ENCODE results near the gene IGSF21.
"Not testable (repeated sequence)": the region's sequence is repeated elsewhere in the genome, so short reads cannot be mapped to it uniquely, and the experiment has no call there.

Gene IGSF21

GRCh38 chr1:18147672-18148071 lies 40.1 kb downstream of the IGSF21 start:
- DNase-seq = no peak

DNA sequence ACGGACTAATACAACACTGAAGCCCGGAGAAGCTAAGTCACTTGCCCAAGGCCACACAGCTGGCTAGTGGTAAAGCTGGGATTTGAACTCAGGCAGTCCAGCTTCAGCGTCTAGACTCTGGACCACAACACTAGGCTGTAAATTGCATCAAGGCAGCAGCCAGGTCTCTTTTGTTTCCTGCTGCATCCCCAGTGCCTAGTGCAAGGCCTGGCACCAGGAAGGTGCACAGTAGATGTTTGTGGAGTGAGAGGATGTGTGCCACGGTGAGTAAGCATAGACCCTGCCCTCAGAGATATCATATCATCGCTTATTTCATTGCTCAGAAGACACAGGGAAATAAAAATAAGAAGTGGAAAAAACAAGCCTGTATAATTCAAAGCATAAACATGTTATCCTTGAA lies 40.9 kb downstream of the IGSF21 start:
- no peak for DNase-seq

- DNase-seq = no peak
These were observed 41.5 kb downstream of the IGSF21 start for GRCh38 chr1:18149027-18149641.

DNA sequence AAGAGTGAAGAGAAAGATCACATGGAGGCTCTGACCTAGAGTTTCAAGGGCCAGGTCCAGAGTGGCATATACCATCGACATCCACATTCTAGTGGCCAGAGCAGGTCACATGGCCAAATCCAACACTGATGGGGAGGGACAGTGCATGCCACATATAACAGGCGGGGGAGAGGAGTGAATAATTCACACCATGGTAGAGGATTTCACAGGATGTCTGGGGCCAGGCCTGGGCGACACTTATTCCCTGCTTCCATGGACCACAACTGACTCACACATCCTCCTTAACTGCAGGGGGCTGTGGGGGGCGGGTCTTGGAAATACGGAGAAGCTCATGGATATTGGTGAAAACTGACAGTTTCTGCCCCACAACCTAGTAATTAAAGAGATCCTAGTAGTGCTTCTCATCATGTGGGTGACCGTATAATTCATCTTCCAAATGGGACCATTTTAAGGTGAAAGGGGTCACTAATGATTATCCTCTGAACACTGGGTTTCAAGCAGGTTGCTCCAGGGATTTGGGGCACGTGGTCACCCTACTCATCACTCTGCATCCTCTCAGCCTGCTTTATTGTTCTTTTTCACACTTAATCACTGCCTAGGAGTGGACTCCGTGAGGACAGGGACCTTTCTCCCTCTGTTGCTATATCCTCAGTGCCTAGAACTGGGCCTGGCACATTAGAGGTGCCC lies 44.0 kb downstream of the IGSF21 start:
- no peak for DNase-seq

- no peak for DNase-seq
These were observed 47.0 kb downstream of the IGSF21 start for GRCh38 chr1:18154430-18155194.

DNA sequence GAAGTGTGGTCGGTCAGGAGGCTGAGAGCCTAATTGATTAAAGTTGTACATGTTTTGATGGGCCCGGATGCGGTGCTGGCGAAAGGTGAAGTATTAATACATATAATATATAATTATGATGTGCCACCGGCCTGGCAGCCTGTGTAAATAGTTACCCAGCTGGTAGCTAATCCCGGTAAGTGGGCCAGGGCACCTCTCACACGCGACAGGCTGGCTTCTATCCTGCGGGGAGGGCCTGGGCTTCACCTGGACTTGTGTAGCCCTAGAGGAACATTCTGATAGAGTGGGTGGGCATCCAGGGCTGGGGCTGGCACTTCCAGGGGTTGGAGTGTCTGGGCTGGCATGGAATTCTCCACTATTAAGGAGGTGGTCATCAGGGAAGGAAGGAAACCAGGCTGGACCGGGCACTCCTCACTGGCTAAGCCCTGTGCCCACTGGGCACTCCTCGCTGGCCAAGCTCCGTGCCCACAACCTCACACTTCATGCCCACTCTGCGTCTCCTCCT lies 48.3 kb downstream of the IGSF21 start:
- no peak for DNase-seq

DNA sequence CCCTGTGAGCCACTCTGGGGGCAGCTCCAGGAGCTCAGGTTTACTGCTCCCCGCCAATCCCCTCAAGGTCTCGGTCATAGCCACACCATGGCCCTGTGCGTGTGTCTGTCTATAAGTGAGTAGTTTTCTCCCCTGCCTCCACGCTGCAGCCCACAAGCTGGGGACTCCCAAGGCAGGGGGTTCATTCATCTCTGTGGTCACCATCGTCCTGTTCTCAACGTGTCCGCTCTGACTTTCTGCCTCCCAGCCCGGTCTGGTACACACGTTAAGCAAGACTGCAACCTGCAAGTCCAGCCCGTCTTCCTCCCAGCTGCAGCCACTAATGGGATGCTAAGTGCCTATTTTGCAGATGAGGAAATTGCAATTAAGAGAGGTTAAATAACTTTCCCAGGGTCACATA lies 49.8 kb downstream of the IGSF21 start:
- no peak for DNase-seq

GRCh38 chr1:18157968-18158367 lies 50.4 kb downstream of the IGSF21 start:
- DNase-seq = no peak

GRCh38 chr1:18158714-18159113 lies 51.1 kb downstream of the IGSF21 start:
- no peak for DNase-seq

DNA sequence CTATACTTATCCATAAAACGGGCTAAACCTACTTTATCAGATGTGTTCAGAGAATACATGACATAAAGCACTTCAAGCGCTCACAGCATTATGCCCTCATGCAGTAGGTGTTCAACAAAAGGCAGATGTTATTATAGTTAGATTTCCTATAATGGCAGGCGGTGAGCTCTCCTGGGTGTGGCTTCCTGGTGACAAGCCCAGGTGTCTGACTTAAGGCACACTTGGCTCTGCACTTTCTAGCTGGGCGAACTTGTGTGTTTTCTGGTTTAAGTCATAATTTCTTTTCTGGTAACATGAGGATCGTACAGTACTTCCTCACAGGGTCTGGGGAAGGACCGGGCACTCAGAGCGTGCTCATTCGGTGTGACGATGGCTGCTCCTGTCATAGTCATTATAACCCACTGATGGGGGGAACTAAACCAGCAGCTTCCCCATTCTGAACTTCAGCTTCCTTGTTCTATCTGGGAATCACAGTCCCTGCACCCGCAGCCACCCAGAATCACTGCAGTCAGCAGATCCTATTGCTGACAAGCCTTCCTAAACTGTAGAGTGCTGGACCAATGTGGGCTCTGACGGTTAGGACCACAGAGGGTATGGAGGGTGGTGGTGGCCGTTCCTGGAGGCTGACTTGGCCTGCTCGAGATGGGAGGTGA lies 52.8 kb downstream of the IGSF21 start:
- no peak for DNase-seq

GRCh38 chr1:18161690-18162089 lies 54.1 kb downstream of the IGSF21 start:
- DNase-seq = no peak

GRCh38 chr1:18165640-18166039 lies 58.0 kb downstream of the IGSF21 start:
- not testable (repeated sequence) for DNase-seq

DNA sequence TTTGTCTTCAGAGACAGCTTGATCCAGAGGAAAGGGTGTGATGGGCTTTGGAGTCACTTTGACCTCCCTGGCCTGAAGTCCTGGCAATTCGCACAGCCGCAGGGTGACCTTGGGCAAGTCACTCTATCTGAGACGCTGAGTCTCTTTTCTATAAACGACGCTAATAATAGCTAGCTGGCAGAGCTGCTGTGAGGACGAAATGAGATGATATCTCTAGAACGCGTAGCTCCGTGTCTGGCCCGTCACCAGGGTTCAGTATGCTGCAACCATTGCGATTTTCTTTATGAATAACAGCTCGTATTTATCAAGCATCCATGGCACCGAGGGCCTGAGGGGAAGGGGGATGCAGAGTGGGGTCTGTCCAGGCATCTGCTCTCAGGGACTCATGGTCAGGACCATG lies 58.7 kb downstream of the IGSF21 start:
- DNase-seq = no peak

- no peak for DNase-seq
These were observed 59.3 kb downstream of the IGSF21 start for GRCh38 chr1:18166929-18167328.

DNA sequence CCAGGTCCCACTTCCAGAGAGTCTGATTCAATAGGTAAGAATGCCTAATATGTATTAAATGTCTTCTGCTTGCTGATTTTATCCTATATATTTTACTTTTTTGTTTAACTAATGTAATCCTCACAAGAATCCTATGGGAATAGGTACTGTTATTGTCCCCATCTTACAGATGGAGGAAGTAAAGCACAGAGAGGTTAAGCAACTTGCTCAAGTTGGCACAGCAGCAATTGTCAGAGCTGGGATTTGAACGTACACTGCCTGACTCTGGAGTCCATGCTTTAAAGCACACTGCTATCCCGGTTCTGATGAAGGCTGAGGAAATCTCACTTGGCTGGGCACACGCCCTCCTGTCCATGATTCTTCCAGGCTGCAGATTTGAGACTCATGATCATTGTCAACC lies 62.8 kb downstream of the IGSF21 start:
- no peak for DNase-seq

- DNase-seq = no peak
These were observed 66.4 kb downstream of the IGSF21 start for GRCh38 chr1:18174037-18174436.

DNA sequence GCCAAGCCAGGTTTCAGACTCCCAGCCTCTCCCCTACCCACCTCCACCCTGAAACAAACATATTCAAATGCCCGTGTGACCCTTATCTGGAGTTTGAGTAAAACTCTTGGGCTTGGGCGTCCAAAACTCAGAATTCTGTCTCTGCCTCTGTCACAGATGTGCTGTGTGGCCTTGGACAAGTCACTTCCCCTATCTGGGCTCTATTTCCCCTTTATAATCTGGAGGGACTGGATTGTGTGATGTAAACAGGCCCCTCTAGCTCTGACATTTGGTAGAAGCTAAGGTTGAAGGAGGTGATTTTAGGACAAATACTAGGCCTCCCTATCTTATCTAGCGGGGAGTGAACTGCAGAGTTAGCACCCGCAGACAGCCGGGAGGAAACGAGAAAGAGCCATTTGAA lies 67.5 kb downstream of the IGSF21 start:
- DNase-seq = no peak

- no peak for DNase-seq
These were observed 68.2 kb downstream of the IGSF21 start for GRCh38 chr1:18175530-18176377.

DNA sequence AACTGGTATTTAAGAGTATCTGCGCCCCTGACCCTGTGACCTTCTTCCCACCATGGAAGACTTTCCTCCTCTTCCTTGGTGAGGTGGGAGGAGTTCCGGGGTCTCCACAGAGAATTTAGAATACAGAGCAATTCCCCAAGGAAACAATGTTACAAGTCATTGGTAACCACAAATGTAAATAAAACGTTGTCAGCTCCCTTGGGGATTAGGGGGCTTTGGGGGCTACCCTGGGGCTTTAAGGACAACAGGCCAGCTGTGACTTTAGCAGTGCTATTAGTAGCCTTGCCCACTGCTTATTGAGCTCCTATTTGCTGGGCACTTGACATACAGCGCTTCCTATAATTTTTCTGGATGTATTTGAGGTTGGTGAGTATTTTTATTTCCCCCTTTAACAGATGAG lies 69.0 kb downstream of the IGSF21 start:
- no peak for DNase-seq

DNA sequence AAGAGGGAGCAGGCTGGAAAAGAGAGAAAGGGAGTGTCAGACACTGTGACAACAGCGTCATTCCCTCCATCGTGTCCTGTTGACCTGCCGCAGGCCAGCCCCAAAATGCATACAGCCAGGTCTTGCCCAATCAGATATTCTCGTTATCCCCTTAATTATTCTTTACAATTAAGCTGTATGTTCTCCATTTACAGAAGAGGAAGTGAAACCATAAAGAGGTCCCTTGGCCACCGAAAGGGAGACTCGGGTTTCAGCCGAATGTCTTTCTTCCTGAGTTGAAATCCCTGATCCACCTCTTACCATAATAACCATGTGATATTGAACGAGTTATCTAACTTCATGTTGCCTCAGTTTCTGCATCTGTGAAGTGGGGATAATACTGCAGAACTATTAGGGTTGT lies 70.5 kb downstream of the IGSF21 start:
- no peak for DNase-seq

- DNase-seq = no peak
These were observed 71.4 kb downstream of the IGSF21 start for GRCh38 chr1:18179009-18179408.

DNA sequence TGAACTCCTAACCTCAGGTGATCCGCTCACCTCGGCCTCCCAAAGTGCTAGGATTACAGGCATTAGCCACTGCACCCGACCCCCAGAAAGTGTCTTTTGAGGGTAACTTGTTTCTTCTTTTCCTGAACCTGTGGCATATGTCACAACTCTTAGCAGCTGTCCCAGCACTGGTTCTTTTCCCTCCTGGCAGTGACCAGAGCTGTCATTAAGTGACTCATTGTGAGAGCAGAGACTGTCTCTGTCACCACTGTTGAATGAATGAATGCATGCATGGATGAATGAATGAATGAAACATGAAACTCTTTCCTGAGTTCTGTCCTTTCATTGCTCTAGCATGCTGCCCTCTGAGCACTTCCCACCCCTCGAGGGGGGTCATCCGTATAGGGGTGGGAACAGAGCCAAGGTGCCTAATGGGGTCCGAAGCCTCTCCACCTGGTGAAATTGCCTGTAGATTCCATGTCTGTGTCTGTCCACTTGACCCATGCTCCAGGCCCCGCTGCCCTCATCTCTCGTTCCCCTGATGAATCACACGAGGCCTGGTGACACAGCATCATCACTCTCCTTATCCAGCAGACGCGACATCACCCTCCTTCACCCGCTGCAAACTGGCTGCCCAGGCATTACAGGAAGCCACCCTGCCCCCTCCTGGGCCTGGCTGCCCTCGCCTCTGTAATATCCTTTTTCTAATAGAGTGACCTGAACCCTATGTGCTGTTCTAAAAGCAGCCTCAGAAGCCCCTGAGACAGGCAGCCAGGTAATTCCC lies 75.0 kb downstream of the IGSF21 start:
- DNase-seq = peak; percentile 43
